Measurements from ENCODE around the gene NAPSA.
"Not testable (repeated sequence)": the region's sequence is repeated elsewhere in the genome, so short reads cannot be mapped to it uniquely, and the experiment has no call there.

The NAPSA gene

GRCh38 chr19:50357178-50358100 lies 8.0 kb downstream of the NAPSA start:
- TF ChIP-seq, protein P1, sequence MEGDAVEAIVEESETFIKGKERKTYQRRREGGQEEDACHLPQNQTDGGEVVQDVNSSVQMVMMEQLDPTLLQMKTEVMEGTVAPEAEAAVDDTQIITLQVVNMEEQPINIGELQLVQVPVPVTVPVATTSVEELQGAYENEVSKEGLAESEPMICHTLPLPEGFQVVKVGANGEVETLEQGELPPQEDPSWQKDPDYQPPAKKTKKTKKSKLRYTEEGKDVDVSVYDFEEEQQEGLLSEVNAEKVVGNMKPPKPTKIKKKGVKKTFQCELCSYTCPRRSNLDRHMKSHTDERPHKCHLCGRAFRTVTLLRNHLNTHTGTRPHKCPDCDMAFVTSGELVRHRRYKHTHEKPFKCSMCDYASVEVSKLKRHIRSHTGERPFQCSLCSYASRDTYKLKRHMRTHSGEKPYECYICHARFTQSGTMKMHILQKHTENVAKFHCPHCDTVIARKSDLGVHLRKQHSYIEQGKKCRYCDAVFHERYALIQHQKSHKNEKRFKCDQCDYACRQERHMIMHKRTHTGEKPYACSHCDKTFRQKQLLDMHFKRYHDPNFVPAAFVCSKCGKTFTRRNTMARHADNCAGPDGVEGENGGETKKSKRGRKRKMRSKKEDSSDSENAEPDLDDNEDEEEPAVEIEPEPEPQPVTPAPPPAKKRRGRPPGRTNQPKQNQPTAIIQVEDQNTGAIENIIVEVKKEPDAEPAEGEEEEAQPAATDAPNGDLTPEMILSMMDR (IDR thresholded peaks at IDR 0.05; ENCODE audit: insufficient read depth, low read length, missing control alignments), result peak; percentile 73
- no peak for DNase-seq (ENCODE audit: low read depth, low spot score)
- ChIA-PET POLR2A (interaction anchor here (0.7 to 0.9 kb wide), 2 partner anchors 11 to 24 kb away, joined by 3 to 4 read pairs; no protein-coding TSS in a partner anchor), CTCF (interaction anchor here (0.6 to 3.0 kb wide), 32 partner anchors 8 to 742 kb away, joined by 3 to 56 read pairs (median 4); partner anchors contain the start of genes JOSD2, NAPSA and POLD1)
- peak overlapping the region; percentile 45 for H3K4me3 ChIP-seq (ENCODE audit: low read depth, low read length)

DNA sequence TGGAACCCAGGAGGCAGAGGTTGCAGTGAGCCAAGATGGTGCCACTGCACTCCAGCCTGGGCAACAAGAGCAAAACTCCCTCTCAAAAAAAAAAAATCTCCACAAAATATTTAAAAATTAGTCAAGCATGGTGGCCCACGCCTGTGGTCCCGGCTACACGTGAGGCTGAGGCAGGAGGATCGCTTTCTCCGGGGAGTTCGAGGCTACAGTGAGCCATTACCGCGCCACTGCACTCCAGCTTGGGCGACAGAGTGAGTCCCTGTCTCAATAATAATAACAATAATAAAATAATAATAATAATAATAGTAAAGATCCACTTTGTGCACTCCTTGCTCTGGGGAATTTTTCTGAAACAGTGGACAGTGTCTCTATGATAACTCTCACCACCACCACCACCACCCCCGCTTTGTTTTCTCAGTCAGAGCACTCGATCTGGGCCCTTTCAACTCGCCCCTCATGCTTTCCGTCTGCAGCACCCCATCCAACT lies 8.7 kb downstream of the NAPSA start:
- POLR2A ChIA-PET, result interaction anchor here (0.9 kb wide), 1 partner anchor 12 kb away, joined by 4 read pairs; no protein-coding TSS in a partner anchor
- H3K4me3 ChIP-seq (ENCODE audit: low read depth, low read length), result no peak overlapping the region
- CTCF ChIA-PET, result interaction anchor here (0.8 to 3.0 kb wide), 24 partner anchors 9 to 743 kb away, joined by 3 to 56 read pairs (median 5); partner anchors contain the start of genes JOSD2, NAPSA and POLD1
- DNase-seq (ENCODE audit: low read depth, low spot score), result no peak
- TF ChIP-seq, protein P1 (IDR thresholded peaks at IDR 0.05; ENCODE audit: insufficient read depth, low read length, missing control alignments), result no peak

DNA sequence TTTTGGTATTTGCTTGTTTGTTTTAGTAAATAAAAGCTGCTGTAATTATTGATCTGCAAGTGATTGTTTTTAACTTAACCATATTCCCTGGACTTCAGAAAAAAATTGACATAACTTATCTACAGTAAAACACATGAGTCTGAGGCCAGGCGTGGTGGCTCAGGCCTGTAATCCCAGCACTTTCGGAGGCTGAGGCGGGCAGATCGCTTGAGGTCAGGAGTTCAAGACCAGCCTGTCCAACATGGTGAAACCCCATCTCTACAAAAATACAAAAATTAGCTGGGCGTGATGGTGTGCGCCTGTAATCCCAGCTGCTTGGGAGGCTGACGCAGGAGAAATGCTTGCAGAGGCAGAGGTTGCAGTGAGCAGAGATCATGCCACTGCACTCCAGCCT lies 12.0 kb downstream of the NAPSA start:
- POLR2A ChIA-PET; DNase-seq (ENCODE audit: low read depth, low spot score); H3K4me3 ChIP-seq (ENCODE audit: low read depth, low read length): not testable (repeated sequence)
- CTCF ChIA-PET, result interaction anchor here (1.2 to 1.5 kb wide), 3 partner anchors 10 to 185 kb away, joined by 3 to 5 read pairs (median 5); no protein-coding TSS in a partner anchor

DNA sequence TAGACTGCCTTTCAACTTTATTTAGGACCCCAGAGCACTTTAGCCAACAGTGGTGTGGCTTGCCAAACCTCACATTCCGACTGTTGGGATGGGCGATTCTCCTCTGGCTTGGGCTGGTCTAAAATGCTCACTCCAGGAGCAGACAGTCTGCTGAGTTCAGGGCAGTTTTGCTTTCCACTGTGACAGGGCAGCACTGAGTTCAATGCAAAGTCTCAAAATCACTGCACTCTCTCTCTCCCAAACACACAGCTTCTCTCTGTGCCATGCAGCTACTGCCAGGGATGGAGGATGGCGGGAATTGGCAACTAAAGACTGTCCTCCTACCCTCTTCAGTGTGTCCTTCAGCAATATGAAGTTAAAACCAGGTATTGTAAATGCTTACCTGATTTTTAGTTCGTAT lies 13.2 kb downstream of the NAPSA start:
- TF ChIP-seq, protein P1 (IDR thresholded peaks at IDR 0.05; ENCODE audit: insufficient read depth, low read length, missing control alignments), result no peak
- ChIA-PET CTCF (interaction anchor here (1.0 to 1.5 kb wide), 4 partner anchors 8 to 186 kb away, joined by 3 to 5 read pairs (median 3); no protein-coding TSS in a partner anchor), POLR2A (no interaction called here)
- no peak overlapping the region for H3K4me3 ChIP-seq (ENCODE audit: low read depth, low read length)
- DNase-seq (ENCODE audit: low read depth, low spot score), result no peak

- DNase-seq (ENCODE audit: low read depth, low spot score), result no peak
- POLR2A ChIA-PET, result no interaction called here
- CTCF ChIA-PET, result interaction anchor here (1.2 kb wide), 1 partner anchor 130 kb away, joined by 3 read pairs; no protein-coding TSS in a partner anchor
- no peak overlapping the region for H3K4me3 ChIP-seq (ENCODE audit: low read depth, low read length)
- TF ChIP-seq, protein P1 (IDR thresholded peaks at IDR 0.05; ENCODE audit: insufficient read depth, low read length, missing control alignments), result no peak
Measured at GRCh38 chr19:50349277-50350057, 16.0 kb downstream of the NAPSA start.

DNA sequence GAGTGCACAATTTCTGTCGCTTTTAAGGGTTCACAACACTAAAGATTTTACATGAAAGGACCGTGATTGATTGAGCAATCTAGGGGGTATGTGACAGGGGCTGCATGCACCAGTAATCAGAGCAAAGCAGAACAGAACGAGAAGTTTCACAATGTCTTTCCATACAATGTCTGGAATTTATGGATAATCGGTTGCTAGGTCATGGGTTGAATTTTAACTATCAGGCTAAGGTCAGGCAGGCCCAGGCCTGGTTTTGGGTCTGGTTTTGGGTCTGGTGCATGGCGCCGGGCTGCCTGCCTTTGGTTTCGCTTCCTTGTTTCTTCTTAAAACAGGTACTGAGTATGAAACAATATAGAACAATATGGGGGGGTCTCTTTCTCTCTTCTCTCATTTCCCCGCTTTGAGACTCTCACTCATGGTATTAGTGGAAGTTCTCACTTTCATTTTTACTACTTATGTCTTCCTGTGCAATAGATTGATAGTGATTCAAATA lies 18.3 kb downstream of the NAPSA start:
- DNase-seq (ENCODE audit: low read depth, low spot score); POLR2A ChIA-PET; H3K4me3 ChIP-seq (ENCODE audit: low read depth, low read length): not testable (repeated sequence)
- CTCF ChIA-PET, result interaction anchor here (1.1 to 2.4 kb wide), 2 partner anchors 10 to 200 kb away, joined by 6 to 7 read pairs; no protein-coding TSS in a partner anchor

Data from AG04449 (cell line).